ENCODE results near the gene SEPTIN11. TPM values are rescaled to one million over a fixed set of nuclear protein-coding genes. Genes with fewer than 3 reads are reported as not detected.

SEPTIN11 gene
- total RNA-seq, 1 donor, result 280 TPM

GRCh38 chr4:76923619-76924357 is 25.8 kb upstream of the SEPTIN11 start:
- no peak for TF ChIP-seq CTCF (IDR thresholded peaks at IDR 0.05; ENCODE audit: insufficient read depth, low read length)
- no peak for DNase-seq (ENCODE audit: low read depth)
- no peak overlapping the region for H3K4me3 ChIP-seq (ENCODE audit: low read depth, low read length)

GRCh38 chr4:76926841-76927240 is 22.7 kb upstream of the SEPTIN11 start:
- DNase-seq (ENCODE audit: low read depth), result no peak
- TF ChIP-seq CTCF (IDR thresholded peaks at IDR 0.05; ENCODE audit: insufficient read depth, low read length), result no peak
- H3K4me3 ChIP-seq (ENCODE audit: low read depth, low read length), result no peak overlapping the region

GRCh38 chr4:76930685-76931084 is 18.9 kb upstream of the SEPTIN11 start:
- no peak for DNase-seq (ENCODE audit: low read depth)
- H3K4me3 ChIP-seq (ENCODE audit: low read depth, low read length), result no peak overlapping the region
- TF ChIP-seq CTCF (IDR thresholded peaks at IDR 0.05; ENCODE audit: insufficient read depth, low read length), result no peak

- H3K4me3 ChIP-seq (ENCODE audit: low read depth, low read length), result no peak overlapping the region
- TF ChIP-seq CTCF (IDR thresholded peaks at IDR 0.05; ENCODE audit: insufficient read depth, low read length), result no peak
- DNase-seq (ENCODE audit: low read depth), result no peak
Observed at GRCh38 chr4:76931087-76931486, 18.5 kb upstream of the SEPTIN11 start.

- no peak overlapping the region for H3K4me3 ChIP-seq (ENCODE audit: low read depth, low read length)
- no peak for TF ChIP-seq CTCF (IDR thresholded peaks at IDR 0.05; ENCODE audit: insufficient read depth, low read length)
- no peak for DNase-seq (ENCODE audit: low read depth)
Observed at GRCh38 chr4:76931576-76932276, 17.8 kb upstream of the SEPTIN11 start.

GRCh38 chr4:76939184-76939583 is 10.4 kb upstream of the SEPTIN11 start:
- TF ChIP-seq CTCF (IDR thresholded peaks at IDR 0.05; ENCODE audit: insufficient read depth, low read length), result no peak

More at GRCh38 chr4:76939184-76939583, 10.4 kb upstream of the SEPTIN11 start:
- no peak overlapping the region for H3K4me3 ChIP-seq (ENCODE audit: low read depth, low read length)
- DNase-seq (ENCODE audit: low read depth), result no peak
